RWPE1 (cell line): Measurements from ENCODE around the gene SLC28A3.

Source experiments
- CTCF ChIA-PET: fragments of 350-600 bp; sonication (Branson Sonifier 250); formaldehyde crosslinking; extraction: SDS; loops from one replicate; lab custom pipeline; 2021; lab: Yijun Ruan, JAX
- POLR2A ChIA-PET: fragments of 400-600 bp; formaldehyde crosslinking; extraction: SDS; loops from one replicate; lab custom pipeline; 2020; ENCODE audit warnings: antibody characterized with exemption; ENCODE audit not compliant: low non-redundant PET; lab: Yijun Ruan, JAX
- DNase-seq: peaks from one replicate; pipeline ENCODE4 v3.0.0; 2012; ENCODE audit warnings: low spot score
- H3K27ac ChIP-seq: fragments of 450-650 bp; 2 replicates; pipeline ENCODE4 v1.5.1; 2017
- CTCF ChIP-seq: fragments of 450-650 bp; conservative IDR thresholded peaks from 2 replicates; pipeline ENCODE4 v1.5.1; 2017; ENCODE audit warnings: low read depth, mild to moderate bottlenecking

SLC28A3 gene

GRCh38 chr9:84314306-84314705 lies 26.3 kb downstream of the SLC28A3 start:
- CTCF ChIA-PET = interaction anchor here (0.6 to 2.3 kb wide), 4 partner anchors 11 to 1410 kb away, joined by 3 to 16 read pairs (median 8); no protein-coding TSS in a partner anchor
- DNase-seq = no peak
- no peak for TF ChIP-seq CTCF

GRCh38 chr9:84310883-84311282 lies 29.7 kb downstream of the SLC28A3 start:
- ChIA-PET POLR2A (no interaction called here), CTCF (interaction anchor here (1.2 kb wide), 1 partner anchor 55 kb away, joined by 3 read pairs; no protein-coding TSS in a partner anchor)
- no peak for TF ChIP-seq CTCF
- H3K27ac ChIP-seq = no peak overlapping the region
- no peak for DNase-seq

More at GRCh38 chr9:84314306-84314705, 26.3 kb downstream of the SLC28A3 start:
- POLR2A ChIA-PET = no interaction called here
- H3K27ac ChIP-seq = no peak overlapping the region

GRCh38 chr9:84305497-84306131 lies 34.9 kb downstream of the SLC28A3 start:
- no peak overlapping the region for H3K27ac ChIP-seq
- no peak for TF ChIP-seq CTCF
- CTCF ChIA-PET = interaction anchor here (0.7 to 1.4 kb wide), 3 partner anchors 9 to 665 kb away, joined by 3 to 8 read pairs (median 7); no protein-coding TSS in a partner anchor
- no peak for DNase-seq
- POLR2A ChIA-PET = no interaction called here

- ChIA-PET CTCF (interaction anchor here (1.0 to 2.3 kb wide), 2 partner anchors 11 to 43 kb away, joined by 4 to 7 read pairs; no protein-coding TSS in a partner anchor), POLR2A (interaction anchor here (0.7 kb wide), 1 partner anchor 13 kb away, joined by 3 read pairs; no protein-coding TSS in a partner anchor)
- no peak overlapping the region for H3K27ac ChIP-seq
These were observed 36.4 kb downstream of the SLC28A3 start for GRCh38 chr9:84304166-84304565.

GRCh38 chr9:84303061-84303460 lies 37.5 kb downstream of the SLC28A3 start:
- CTCF ChIA-PET = interaction anchor here (0.6 to 2.3 kb wide), 2 partner anchors 12 to 42 kb away, joined by 3 to 7 read pairs; no protein-coding TSS in a partner anchor
- DNase-seq = no peak
- POLR2A ChIA-PET = no interaction called here
- TF ChIP-seq CTCF = no peak
- no peak overlapping the region for H3K27ac ChIP-seq

More at GRCh38 chr9:84304166-84304565, 36.4 kb downstream of the SLC28A3 start:
- no peak for DNase-seq
- no peak for TF ChIP-seq CTCF

GRCh38 chr9:84301851-84302250 lies 38.7 kb downstream of the SLC28A3 start:
- ChIA-PET POLR2A (no interaction called here), CTCF (interaction anchor here (2.3 kb wide), 1 partner anchor 13 kb away, joined by 7 read pairs; no protein-coding TSS in a partner anchor)
- H3K27ac ChIP-seq = no peak overlapping the region
- no peak for TF ChIP-seq CTCF
- DNase-seq = peak; percentile 53
